Cortex of kidney (tissue), 1 donor: Measurements from ENCODE around the gene APEH.

Experiments
- DNase-seq: peaks from one replicate; lab custom pipeline; 2025; lab: John Stamatoyannopoulos, UW

Gene APEH

DNA sequence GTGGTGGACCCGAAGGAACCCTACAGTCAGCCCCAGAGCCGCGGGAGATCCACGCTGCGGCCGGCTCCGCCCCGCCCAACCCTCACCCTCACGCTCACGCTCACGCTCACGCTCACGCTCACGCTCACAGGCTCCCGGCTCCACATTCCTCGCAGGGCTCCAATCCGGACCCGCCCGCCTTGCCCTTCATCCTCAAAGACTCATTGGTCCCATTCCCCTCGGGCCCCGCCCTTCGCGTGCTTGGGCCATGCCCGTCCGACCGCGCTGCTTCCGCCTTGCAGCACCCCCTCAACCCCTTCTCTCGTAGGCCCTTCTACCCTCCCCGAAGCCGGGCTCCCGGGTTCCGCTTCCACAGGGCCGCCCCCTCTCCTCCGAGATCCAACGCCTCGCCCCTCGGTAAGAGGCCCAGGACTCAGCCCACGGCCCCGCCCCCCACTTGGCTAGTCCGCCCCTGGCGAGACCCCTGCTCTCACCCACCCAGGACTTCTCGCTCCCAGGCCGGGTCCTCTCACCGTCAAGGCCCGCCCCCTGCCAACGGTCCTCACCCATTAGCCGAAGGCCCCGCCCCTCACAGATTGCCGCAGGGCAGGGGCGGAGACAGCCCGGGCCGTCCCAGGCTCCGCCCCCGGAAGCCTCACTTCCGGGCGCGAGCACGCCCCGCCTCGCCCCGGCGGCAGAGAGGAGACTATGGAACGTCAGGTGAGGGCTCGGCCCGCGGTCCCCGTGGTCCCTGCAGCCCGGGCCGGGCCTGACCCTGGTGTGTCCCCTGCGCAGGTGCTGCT, at the start of gene APEH:
APEH (plus strand) TSS at position 637 of the 782 bp plus-strand sequence; CDS start at position 688, 51 bp downstream.
- no peak for DNase-seq

DNA sequence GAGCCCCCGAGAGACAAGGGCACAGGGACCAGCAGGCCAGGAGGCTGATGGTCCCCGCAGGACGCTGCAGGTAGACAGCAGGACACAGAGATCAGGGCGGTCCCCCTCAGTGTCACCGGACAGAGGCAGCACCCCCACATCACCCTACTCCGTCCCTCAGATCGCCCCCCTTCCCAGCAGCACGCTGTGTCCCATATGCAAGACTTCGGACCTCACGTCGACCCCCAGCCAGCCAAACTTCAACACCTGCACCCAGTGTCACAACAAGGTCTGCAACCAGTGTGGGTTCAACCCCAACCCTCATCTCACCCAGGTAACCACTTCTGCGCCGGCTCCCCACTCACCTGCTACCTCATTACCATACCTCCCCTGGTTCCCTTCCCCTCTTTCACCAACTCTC, 49.1 kb upstream of the APEH start:
- DNase-seq: no peak

DNA sequence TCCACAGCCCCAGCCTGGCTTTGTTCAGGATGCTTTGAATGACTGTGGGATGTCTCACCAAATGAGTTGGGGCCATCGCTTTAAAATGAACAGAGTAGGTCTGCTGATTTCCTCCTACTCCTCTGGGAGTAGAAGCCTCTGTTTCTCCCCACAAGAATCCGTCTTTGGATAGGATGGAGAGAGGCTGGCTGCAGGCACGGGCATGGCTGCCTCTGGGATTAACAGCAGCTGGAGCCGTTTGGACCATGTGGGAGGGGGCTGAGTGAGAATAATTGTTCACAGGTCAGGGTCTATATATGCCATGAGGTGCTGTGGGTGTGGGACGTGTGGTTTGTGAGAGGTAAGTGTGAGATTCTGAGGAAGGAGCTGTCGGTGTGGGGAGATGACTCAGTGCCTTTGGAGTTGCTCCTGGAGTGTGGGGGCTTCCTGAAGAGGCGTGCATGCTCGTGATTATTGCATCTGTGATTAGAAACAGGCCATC, 48.0 kb upstream of the APEH start:
- DNase-seq: no peak

DNA sequence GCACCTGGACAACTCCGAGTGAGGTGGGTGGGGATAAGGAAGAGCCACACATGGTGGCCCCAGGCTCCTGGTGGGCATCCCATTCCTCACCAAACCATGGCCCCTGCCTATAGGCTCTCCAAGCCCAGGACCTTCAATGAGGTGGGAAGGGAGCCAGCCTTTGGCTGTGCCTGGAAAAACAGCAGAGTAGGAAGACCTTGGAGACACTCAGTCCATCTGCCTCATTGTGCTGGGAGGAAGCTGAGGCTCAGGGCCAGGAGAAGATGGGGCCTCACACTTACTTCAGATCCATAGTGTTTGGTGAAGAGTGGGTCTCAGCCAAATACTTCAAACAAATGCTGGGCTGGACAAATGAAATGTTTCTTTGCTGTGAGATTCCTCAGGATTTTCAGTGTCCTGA, 47.4 kb upstream of the APEH start:
- DNase-seq: no peak

DNA sequence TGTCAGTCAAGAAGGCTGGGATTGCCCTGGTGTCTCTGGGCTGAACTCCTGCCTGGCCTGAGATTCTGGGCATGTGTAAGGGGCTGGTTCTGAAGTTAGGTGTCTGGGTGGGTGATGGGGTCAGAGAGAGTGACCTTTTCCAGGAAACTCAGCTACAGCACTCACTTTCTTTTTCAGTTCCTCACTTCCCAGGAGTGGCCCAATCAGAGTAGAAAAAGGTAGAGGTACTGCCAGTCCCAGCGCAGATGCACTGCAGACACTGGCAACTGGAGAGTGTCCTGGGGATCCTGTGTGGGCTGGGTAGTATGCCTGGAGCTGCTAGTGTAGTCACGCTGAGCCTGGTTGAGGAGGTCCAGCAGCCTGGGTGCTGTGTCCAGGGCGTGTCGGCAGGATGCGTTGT, 46.5 kb upstream of the APEH start:
- DNase-seq: no peak

DNA sequence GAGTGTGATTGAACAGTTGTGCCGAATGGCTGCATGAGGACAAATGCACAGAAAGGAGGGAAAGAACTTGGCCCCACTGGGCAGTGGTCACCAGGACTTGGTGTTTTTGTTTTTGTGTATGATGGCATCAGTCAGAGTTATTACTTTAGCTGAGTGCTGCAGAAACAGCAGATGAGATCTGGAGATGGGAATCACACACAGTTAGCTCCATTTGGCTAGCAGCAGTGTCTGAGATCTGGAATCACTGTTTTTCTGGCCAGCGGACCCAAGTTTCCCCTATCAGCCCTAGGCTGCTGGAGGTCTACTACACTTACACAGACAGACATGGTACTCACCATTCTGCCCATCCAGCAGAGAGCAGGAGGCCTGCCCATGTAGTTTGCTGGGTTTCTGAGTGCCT, 45.9 kb upstream of the APEH start:
- DNase-seq: no peak

DNA sequence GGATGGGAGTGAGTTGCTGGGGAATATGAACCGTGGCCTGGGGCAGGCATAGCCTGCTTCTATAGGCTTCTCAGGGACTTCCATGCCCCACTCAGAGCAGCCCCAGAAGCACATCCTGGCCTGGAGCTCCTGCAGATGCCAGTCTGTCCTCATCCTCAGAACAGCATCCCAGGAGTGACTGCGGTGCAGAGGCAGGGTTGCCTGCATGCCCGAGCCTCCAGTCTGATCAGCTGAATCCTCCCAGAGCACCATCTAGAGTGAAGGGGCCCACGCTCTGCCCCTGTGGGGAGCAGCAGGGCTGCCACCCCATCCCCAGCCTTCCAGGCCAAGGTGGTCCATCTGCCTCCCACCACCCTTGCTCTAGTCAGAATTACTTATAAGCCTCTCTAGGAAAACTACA, 44.7 kb upstream of the APEH start:
- DNase-seq: no peak

DNA sequence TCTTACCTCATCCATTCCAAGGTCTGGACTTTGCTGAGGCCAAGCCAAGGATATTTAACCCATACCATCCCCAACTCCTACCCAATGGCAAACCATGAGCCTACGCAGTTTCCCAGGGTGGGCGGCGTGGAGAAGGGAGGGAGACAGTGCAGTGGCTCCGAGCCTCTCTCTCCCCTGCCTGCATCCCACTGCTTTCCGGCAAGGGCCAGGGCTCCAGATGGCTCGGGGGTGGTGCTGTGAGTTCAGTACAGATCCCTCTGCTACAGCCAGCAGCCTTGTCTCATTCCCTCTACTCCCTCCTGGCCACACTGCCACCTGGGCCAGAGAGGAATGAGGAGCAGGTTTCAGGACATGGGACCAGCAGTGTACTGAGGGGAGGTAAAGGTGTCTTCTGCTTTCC, 44.3 kb upstream of the APEH start:
- no peak for DNase-seq

DNA sequence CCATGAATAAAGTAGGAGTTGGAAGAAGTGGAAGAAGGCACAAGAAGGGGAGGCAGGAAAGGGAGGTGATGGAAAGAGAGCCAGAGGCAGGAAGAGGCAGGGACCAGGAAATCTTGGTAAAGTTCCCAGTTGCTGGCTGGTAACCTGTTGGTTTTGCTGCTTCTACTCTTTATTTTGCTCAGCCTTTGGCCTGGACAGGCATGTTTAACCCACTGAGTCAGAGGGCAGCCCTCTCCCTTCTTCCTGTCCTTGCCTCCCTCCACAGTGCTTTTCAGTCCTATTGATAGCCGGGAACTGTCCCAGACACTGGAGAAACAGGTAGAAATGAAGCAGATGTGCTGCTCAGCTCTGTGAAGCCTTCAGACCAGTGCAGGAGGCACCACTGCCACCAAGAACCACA, 43.4 kb upstream of the APEH start:
- no peak for DNase-seq

DNA sequence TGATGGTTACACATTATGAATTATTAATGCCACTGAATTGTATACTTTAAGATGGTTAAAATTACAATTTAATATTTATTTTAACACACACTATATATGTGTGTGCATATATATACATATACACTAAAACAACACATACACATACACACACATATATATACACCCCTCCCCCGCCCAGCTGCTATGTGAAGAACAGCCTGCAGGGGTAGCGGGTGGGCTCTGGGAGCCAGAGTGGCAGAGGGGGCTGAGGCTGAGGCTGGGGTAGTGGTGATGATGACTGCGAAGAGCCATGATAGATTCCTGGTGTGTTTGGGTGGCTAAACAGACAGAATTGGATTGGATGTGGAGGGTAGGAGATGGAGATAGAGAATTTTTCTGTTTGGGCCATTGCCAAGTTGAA, 39.4 kb upstream of the APEH start:
- no peak for DNase-seq

DNA sequence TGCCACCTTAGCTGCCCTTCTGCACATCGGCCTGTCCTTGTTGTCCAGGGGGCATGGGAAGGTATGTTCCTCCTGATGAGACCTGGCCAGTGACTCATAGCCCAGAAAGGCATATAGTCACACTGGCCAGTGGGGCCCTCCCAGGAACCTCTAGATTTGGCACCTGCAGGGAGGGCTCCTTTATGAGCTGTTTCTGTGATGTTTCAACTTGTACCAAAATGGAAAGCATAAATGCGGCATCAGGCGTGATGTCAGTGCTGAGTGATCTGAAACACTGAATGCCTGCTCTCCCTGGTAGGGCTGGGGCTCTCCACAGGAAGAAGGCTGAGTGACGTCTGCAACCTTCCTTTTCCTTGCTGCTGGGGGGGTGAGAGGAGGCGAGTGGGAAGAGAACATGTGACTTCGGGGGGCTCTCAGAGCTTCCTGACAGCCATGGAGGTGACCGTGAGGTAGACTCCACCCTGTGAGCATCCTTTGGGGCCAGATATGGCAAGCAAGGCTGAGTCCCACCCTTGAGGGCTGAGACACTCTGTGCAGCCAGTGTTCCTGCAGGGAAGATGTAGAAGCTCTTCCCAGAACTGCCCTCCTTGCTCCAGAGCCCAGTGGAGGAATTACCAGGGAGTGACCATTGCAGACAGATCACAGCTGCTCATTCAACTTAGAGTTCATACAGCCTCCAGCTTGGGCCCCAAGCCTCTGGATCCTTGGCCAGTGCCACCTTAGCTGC, 37.1 kb upstream of the APEH start:
- DNase-seq: no peak

DNA sequence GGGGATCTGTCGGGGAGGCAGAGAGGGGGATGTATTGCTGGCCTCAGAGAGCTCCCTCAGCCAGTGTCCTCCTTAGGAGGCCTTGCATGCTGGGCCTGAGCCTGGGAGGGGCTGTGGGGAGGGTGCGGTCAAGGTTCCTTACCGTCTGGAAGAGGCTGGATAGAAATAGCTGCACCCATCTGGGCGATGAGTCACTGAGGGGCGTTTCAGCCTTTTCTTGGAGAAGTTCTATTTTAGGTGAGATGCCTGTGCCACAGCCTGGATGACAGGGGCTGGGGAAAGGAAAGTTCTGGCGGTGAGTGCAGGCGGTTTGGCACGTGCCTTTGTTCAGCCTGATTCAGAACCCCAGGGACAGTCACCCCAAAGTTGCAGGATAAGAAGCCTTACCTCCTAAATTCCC, 35.7 kb upstream of the APEH start:
- DNase-seq: no peak

DNA sequence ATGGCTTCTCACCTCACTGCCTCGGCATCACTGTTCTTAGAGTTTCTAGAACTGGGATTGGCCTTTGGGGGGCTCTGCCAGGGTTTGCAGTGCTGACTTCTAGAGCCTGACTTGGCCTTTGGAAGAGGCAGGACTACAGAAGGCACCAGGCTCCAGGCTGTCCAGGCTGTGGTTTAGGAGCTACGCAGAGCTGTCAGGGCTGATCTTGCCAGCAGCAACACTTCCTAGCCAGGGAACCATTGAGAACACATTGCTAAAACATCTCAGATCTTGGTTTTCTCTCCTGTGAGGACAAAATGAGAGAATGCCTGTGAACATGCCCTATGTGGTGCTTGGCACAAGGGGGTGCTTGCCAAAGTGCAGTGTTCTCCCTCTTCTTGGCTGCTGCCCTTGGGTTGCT, 34.6 kb upstream of the APEH start:
- DNase-seq: no peak

DNA sequence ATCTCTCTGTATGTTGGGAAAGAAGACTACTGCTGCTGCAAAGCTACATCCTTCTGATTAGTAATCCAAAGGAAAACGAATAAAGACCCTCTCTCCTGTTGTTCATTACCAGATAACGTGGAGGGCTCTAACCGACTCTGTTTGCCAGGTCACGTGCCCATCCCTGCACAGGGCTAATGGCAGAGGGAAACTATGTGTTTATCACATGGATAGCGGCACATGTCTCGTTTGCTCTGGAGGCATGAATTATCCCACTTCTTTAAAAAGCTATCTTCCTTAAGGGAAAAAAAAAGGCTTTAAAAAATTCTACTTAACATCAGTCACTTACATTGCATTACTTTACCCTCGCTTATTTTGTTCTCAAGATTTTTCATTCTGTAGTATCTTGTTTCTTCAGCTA, 32.9 kb upstream of the APEH start:
- DNase-seq: no peak

DNA sequence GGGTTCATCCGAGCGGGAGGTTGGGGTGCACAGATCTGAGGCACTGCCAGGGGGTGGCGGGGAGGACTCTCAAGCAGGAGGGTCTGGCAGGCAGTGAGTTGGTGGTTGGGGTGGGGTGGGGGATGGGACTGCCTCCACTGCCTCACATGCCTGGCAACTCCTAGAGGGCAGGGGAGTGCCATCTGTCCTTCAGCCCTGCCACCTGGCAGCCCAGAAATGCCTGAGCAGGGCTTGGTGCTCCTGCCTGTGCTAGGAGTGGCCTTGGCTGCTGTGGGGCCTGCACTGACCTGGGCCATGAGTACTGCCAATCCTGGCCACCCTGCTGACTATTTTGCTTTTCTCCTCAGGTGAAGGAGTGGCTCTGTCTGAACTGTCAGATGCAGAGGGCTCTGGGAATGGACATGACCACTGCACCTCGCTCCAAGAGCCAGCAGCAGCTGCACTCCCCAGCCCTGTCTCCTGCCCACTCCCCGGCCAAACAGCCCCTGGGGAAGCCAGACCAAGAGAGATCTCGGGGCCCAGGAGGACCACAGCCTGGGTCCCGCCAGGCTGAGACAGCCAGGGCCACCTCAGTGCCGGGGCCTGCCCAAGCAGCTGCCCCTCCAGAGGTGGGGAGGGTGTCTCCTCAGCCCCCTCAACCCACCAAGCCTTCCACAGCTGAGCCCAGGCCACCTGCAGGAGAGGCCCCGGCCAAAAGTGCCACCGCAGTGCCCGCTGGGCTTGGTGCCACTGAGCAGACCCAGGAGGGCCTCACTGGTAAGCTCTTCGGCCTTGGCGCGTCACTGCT, 32.0 kb upstream of the APEH start:
- no peak for DNase-seq

DNA sequence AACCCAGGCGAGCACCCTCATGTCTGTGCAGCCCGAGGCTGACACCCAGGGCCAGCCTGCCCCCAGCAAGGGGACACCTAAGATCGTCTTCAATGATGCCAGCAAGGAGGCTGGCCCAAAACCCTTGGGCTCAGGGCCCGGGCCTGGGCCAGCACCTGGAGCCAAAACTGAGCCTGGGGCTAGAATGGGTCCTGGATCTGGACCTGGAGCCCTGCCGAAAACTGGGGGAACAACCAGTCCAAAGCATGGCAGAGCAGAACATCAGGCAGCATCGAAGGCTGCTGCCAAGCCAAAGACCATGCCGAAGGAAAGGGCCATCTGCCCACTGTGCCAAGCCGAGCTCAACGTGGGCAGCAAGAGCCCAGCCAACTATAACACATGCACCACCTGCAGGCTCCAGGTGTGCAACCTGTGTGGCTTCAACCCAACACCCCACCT, 31.4 kb upstream of the APEH start:
- no peak for DNase-seq

DNA sequence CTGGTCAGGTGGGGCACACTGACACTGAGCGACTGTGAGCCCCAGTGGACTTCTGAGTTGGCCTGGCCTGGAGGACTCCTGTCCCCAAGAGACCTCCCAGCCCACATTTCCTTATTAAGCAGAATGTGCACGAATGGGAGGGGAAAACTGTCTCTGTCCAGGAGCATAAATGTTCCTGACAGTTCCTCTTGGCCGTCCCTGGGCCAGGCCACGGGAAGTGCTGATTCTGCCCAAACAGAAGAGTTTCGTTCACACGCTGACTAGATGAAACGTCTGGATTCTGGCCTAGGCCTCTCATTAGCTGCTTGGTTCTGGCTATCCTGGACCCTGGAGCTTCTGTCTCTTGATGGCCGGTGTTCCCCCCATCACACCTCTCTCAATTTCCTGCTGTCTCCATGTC, 29.5 kb upstream of the APEH start:
- no peak for DNase-seq

DNA sequence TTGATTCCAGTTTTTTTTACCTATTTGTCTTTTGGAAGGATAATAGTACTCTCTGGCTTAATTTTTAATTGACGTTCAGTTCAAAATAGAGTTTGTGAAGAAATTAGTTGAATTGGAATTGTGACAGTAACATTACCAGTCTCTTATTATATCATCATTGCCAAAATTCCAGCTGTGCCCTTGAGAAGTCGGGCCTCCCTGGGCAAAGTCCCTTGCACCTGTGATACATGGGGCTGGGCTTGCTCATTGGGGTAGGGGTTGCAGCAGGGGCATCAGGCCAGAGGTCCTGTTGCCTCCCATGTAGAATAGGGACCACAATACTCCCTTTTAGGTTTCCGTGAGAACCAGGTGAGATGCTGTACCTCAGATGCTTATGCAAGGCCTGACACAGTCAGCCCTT, 27.9 kb upstream of the APEH start:
- DNase-seq: no peak

DNA sequence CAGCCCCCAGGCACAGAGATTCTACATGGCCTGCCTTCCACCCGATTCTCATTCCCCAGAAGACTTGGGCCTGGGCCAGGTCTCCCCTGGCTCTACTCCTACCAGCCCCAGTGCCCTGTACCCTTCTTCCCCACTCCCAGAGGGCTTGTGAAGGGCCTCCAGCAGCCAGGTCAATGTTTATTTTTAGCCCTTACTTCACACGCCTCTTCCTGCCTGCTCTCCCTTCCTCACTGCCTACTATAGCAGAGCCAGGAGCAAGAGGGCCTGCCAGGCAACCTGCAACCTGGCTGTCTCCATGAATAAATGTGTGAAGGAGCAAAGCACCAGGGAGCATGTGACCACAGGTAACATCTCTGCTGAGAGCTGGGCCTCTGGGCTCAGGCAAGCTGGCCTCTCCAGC, 26.4 kb upstream of the APEH start:
- DNase-seq: no peak

DNA sequence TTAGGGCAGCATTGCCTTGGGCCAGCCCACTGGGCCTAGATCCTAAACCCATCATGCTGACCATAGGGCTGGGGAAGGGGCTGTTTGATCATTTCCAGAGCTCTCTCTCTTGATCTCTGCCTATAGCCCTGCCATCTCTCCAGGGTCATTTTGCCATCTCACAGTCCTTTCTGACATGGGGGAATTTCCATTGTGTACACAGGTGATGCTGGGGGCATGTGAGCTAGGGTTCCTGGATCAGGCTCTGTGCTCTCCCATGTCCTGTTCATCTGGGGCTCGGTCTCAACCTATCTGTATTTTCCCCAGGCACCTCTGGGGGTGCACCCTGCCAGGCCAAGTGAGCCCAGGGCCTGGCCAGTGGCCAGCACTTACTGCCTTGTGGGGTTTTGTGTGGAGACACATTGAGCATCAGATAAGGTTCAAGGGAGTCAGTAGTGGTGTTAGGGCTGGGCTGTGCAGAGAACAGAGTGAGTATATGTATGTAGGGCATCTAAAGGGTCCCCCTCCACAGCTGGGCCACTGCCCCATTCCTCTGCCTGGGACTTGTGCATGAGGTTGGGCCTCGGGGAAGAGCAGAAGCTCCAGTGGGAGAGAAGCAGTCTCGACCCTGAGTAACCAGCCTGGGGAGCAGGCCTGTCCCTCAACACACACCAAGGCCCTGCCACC, 25.7 kb upstream of the APEH start:
- no peak for DNase-seq

DNA sequence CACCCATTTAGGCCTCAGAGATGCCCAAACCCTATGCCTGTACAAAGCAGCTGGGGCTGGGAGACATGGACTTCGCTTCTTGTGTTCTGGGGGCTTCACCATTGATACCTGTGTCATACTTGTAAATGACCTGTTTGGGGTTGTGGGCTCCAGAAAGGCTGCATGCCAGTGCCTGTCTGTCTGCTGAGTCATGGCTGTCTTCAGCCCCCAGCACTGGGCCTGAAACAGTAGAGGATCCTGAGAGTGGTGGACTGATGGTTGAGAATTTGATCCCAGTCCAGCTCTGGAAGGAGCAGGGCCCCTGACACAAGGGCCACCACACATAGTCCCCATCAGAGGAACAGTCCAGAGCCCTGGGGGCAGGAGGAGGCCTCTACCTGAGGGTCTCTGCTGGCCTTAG, 24.6 kb upstream of the APEH start:
- DNase-seq: no peak

DNA sequence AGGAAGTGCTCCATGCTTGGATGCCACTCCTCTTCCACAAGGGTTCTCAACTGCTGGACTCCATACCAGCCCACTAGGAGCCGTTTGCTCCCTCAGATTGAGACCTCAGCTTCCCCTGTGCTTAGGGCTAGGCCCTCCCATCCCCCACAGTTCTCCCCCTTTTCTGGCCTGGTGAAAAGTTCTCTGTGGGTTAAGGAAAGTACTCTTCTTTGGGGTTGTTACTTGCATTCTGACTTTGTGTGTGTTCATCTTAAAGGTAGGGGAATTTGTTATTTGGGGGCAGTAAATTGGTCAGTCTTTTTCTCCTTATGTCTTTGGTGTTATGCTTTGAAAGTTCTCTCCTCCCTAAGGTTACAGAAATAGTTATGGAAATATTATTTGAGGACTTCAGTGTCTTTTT, 24.0 kb upstream of the APEH start:
- no peak for DNase-seq
